Heart right ventricle (tissue), 16 donors: ENCODE results near the gene DOCK2. TPM values are rescaled to one million over a fixed set of nuclear protein-coding genes. Genes with fewer than 3 reads are reported as not detected.
A peak's percentile ranks its signal among the peaks of the same experiment; 100 is the strongest.

Source experiments
- ATAC-seq, 8 donors: fragments of 200-7000 bp; cut with Tn5 transposase; one replicate each; pipeline ENCODE4 v1.9.1; 2020; ENCODE audit warnings: mild to moderate bottlenecking in 8 of 8, moderate library complexity in 8 of 8, moderate number of reproducible peaks in 1 of 8
- DNase-seq, 2 donors: peaks; one replicate each; pipeline ENCODE4 v3.0.0-alpha.2; 2020
- H3K27ac ChIP-seq, 10 donors: fragments of 200-600 bp; sonication (generic) in 2 of 10; one replicate each; pipeline versions ENCODE4 v1.5.0 to v1.8.0; 2020 to 2022; ENCODE audit warnings: mild to moderate bottlenecking in 3 of 10
- H3K27me3 ChIP-seq, 7 donors: fragments of 200-600 bp; one replicate each; pipeline ENCODE4 v1.8.0; 2021 to 2022; ENCODE audit warnings: mild to moderate bottlenecking in 2 of 7
- H3K36me3 ChIP-seq, 9 donors: fragments of 200-600 bp; sonication (generic) in 1 of 9; one replicate each; pipeline versions ENCODE4 v1.5.0 to v1.8.0; 2020 to 2022; ENCODE audit warnings: mild to moderate bottlenecking in 2 of 9
- H3K4me1 ChIP-seq, 9 donors: fragments of 200-600 bp; sonication (generic) in 1 of 9; one replicate each; pipeline versions ENCODE4 v1.5.0 to v1.8.0; 2020 to 2022; ENCODE audit warnings: mild to moderate bottlenecking in 4 of 9
- H3K4me3 ChIP-seq, 10 donors: fragments of 200-600 bp; sonication (generic) in 2 of 10; one replicate each; pipeline versions ENCODE4 v1.5.0 to v1.8.0; 2020 to 2022; ENCODE audit warnings: mild to moderate bottlenecking in 7 of 10, moderate library complexity in 2 of 10
- H3K9me3 ChIP-seq, 11 donors: fragments of 200-600 bp in 10 of 11; sonication (generic) in 2 of 11; one replicate each; pipeline versions ENCODE4 v1.5.0 to v1.8.0; 2013 to 2022; ENCODE audit warnings: mild to moderate bottlenecking in 2 of 11, control low read depth in 1 of 11, moderate library complexity in 1 of 11
- WGBS, 2 donors: extraction: QIAGEN DNeasy Blood & Tissue Kit; methylation state at CpG; one replicate each; pipeline ENCODE4 v1.1.7; 2013; ENCODE audit warnings: inconsistent platforms in 1 of 2; 5-methylcytosine and 5-hydroxymethylcytosine counted together
- intact Hi-C, 10 donors: fragments of 100-400 bp; cut with DNase I; formaldehyde crosslinking; loops; one replicate each; pipeline versions ENCODE4 v1.11.1 to v1.14.2; 2022
- polyA plus RNA-seq, 2 donors: library from polyadenylated mRNA; stranded (reverse); fragments of 200-250 nt; gene quantifications; one replicate each; pipeline ENCODE4 v1.2.3, GENCODE V29; 2013
- total RNA-seq, 10 donors: library from RNA; stranded (reverse); fragmentation: NEBNext Ultra II Directional in 3 of 10; extraction: Animal tissue kit (Norgen Biotek cat#: 25700) in 3 of 10; gene quantifications; one replicate each; pipeline versions ENCODE4 v1.2.1 to v1.2.4, GENCODE V29; 2021 to 2023
- TF ChIP-seq, protein P1 (sequence below), 9 donors: fragments of 200-600 bp; sonication (generic) in 2 of 9; IDR thresholded peaks; one replicate each; pipeline versions ENCODE4 v1.5.0 to v1.8.0; 2021 to 2022; ENCODE audit warnings: antibody characterized with exemption in 9 of 9, mild to moderate bottlenecking in 5 of 9, moderate library complexity in 1 of 9
- donor health status: Arrhythmogenic right ventricular cardiomyopathy.
- donor health status: ischemic (EF 13 %, LVEDD 7.1; RV severe dilation, severe dysfunction).
- donor health status: healthy with polysubstance abuse.
- donor health status: DM: no; HTN: yes; CAD: no.
- donor health status: DM: no; HTN: no; CAD: no.
- donor health status: ischemic (EF 25% LVEDD 6.9; RV normal size, moderate dysfunction).
- donor health status: ischemic (EF 25% LVEDD 5.7; RV mildly dilated, moderate dysfunction).
- donor health status: healthy.
- donor health status: DM: yes; HTN: yes; CAD: no.
- donor health status: Ischemic cardiomyopathy.
- donor health status: ischemic (EF 35%, LVEDD 5.7; RV mildly dilated, moderate dysfunction).
- donor health status: nonischemic (EF 11% LVEDD 7.7; RV severe dilation, severe dysfunction).
- donor health status: DM: yes; HTN: yes; CAD: no.
- donor health status: PGD.
- donor health status: ischemic (EF 29% LVEDD 5.4; RV normal size, mild dysfunction).
- donor health status: nonischemic (EF 23%, LVEDD 6.1; RV moderate dilation, normal function).

Gene DOCK2
- total and polyA plus RNA-seq, 12 donors = 1.2 to 24.6 (median 4.2) TPM

DNA sequence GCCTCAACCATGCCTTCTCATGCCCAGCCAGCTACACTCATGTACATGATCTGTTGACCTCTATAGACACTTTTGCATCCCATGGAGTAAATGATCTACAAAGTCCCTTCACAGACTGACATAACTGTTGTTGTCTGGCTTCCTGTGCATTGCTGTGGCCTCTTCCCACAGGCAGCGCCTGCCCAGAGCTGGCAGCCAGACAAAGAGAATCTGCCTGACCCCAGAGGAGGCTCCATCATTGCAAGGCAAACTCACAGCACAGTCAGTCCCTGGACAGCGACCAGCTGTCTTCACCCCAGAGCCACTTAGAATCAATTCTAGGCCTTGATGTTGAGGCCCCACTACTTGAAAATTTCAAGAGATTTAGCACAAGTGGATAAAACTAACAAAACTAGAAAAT, 277.7 kb downstream of the DOCK2 start:
- peak in 1 of 2 donors; percentile 28 for DNase-seq
- Histone ChIP-seq H3K27ac (no peak overlapping the region), H3K4me1 (no peaks in the 10 kb centered on the region), H3K36me3 (no peaks in the 10 kb centered on the region), H3K27me3 (peaks cover 0 to 11% (median 0%) of the 10 kb centered on the region in 7 donors), H3K4me3 (no peak overlapping the region), H3K9me3 (no peaks in the 10 kb centered on the region)
- 31% methylated on average over 2 of the region's 2 CpGs for WGBS, 2 donors
- intact Hi-C loops = no loop called here
- TF ChIP-seq, protein P1, sequence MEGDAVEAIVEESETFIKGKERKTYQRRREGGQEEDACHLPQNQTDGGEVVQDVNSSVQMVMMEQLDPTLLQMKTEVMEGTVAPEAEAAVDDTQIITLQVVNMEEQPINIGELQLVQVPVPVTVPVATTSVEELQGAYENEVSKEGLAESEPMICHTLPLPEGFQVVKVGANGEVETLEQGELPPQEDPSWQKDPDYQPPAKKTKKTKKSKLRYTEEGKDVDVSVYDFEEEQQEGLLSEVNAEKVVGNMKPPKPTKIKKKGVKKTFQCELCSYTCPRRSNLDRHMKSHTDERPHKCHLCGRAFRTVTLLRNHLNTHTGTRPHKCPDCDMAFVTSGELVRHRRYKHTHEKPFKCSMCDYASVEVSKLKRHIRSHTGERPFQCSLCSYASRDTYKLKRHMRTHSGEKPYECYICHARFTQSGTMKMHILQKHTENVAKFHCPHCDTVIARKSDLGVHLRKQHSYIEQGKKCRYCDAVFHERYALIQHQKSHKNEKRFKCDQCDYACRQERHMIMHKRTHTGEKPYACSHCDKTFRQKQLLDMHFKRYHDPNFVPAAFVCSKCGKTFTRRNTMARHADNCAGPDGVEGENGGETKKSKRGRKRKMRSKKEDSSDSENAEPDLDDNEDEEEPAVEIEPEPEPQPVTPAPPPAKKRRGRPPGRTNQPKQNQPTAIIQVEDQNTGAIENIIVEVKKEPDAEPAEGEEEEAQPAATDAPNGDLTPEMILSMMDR (IDR thresholded peaks at IDR 0.05) = no peak
- ATAC-seq = peak in 3 of 8 donors; percentile 49 to 68 (median 63)

DNA sequence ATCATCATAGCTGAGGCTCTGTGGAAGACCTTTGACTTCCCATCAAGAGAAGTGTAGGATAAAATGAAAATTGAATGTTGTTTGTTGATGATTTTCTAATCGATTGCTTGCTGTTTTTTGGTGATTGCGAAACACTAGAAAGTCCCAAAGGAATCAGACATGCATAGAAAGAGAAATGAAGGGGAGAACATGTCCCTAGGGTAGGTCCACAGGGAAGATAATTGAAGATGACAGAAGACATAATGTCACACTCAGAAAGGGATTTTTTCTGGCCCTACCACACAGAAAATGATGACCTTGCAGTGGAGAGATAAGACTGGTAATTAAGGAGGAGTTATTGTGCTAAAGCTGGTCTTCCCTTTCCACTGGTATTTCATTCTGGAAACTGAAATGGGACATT, 280.4 kb downstream of the DOCK2 start:
- Histone ChIP-seq H3K9me3 (no peaks in the 10 kb centered on the region), H3K27ac (no peak overlapping the region), H3K4me3 (no peak overlapping the region), H3K36me3 (no peaks in the 10 kb centered on the region), H3K4me1 (no peaks in the 10 kb centered on the region), H3K27me3 (peaks cover 0 to 3% (median 0%) of the 10 kb centered on the region in 7 donors)
- no peak for DNase-seq
- WGBS, 2 donors = 82 to 90% methylated on average over 2 of the region's 2 CpGs
- ATAC-seq = no peak
- TF ChIP-seq, protein P1 (IDR thresholded peaks at IDR 0.05) = no peak
- intact Hi-C loops = no loop called here

DNA sequence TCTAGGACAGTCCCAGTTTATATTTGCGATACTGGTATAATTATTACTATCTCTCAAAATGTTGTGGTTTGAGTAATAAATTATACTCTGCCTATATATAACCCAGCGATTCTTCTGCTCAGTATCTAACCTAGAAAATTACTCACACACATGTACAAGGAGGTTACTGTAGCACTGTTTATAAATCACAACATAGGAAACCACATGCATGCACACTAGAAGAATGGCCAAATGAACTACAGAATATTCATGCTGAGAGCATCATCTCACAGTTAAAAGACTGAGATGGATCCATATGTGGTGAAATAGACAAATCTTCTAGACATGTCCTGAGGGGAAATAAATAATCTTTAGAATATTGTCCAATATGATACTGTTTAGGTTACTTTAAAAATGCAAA, 281.2 kb downstream of the DOCK2 start:
- DNase-seq = no peak
- H3K9me3 ChIP-seq = no peaks in the 10 kb centered on the region
- H3K36me3 ChIP-seq = no peaks in the 10 kb centered on the region
- TF ChIP-seq, protein P1 (IDR thresholded peaks at IDR 0.05) = no peak
- H3K4me3 ChIP-seq = no peak overlapping the region
- no peak for ATAC-seq
- H3K27ac ChIP-seq = no peak overlapping the region
- no peaks in the 10 kb centered on the region for H3K4me1 ChIP-seq
- H3K27me3 ChIP-seq = peaks cover 0 to 5% (median 0%) of the 10 kb centered on the region in 7 donors
- 80 to 82% methylated on average over 2 of the region's 2 CpGs for WGBS, 2 donors
- intact Hi-C loops = no loop called here

DNA sequence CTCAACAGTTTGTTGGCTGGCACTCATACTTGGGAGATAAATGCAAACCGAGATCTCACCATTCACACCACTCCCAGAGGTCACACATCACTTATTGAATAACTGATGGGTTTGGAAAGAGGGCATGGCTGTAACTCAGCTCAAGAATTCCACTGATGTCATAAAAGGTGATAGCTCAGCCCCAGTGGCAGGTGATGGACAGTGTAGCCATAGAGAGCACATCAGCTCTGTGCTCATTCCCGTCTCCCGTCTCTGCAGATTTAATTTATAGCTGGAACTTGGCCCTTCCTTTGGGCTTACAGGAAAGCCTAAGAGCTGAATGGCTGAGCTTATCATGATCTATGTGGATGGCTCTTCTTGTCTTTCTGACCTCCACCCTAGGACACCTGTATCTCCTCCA, 283.4 kb downstream of the DOCK2 start:
- Histone ChIP-seq H3K4me3 (no peak overlapping the region), H3K9me3 (no peaks in the 10 kb centered on the region), H3K4me1 (no peaks in the 10 kb centered on the region), H3K36me3 (no peaks in the 10 kb centered on the region), H3K27ac (no peak overlapping the region), H3K27me3 (peaks cover 0 to 7% (median 0%) of the 10 kb centered on the region in 7 donors)
- ATAC-seq (no peak), DNase-seq (no peak)
- WGBS, 2 donors = 75 to 88% methylated on average over 3 of the region's 3 CpGs
- TF ChIP-seq, protein P1 (IDR thresholded peaks at IDR 0.05) = no peak
- intact Hi-C loops = no loop called here
